ES-I3 (cell line): ENCODE measurements around the gene SLC28A3.

Experiments used
- H3K36me3 ChIP-seq: 2 replicates; pipeline ENCODE4 v1.6.1; 2013; ENCODE audit warnings: mild to moderate bottlenecking, low read length, control low read depth, moderate library complexity; ENCODE audit not compliant: insufficient read depth
- H3K4me1 ChIP-seq: 2 replicates; pipeline ENCODE4 v1.6.1; 2013; ENCODE audit warnings: mild to moderate bottlenecking, control low read depth, low read length; ENCODE audit not compliant: insufficient read depth
- H3K9ac ChIP-seq: 2 replicates; pipeline ENCODE4 v1.6.1; 2013; ENCODE audit warnings: low read depth, mild to moderate bottlenecking, low read length, moderate library complexity
- H3K9me3 ChIP-seq: 2 replicates; pipeline ENCODE4 v1.6.1; 2013; ENCODE audit warnings: mild to moderate bottlenecking, low read length, moderate library complexity; ENCODE audit not compliant: control insufficient read depth, insufficient read depth

SLC28A3 gene

DNA sequence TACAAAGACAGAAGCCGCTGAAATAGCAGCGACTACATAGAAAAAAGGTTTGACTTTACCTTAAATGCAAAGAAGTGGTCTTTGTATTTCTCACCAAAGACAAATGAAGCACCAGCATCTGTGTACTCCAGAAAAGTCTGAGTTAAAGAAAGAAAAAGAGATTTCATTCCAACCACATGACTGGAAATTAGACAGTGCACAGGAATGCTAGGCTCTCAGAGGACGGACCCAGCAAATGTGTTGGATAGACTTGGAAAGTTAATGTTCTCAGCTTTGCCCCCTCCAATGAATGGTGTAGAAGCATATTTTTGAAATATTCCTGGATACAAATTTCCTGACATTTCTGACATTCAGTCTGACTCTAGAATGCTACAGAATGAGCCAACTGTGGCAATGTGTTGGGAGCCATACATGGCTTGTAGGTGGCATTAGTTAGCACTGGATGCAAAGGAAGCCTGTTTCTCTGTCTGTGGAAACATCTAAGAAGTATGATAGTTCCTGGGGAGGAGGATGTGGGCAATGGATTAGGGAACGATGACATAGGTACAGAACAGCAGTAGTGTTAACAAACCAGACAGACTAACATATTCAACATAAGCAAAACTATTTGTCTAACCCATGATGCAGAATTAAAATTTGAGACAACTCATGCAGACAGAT, 43.3 kb downstream of the SLC28A3 start:
- H3K36me3 ChIP-seq: no peaks in the 10 kb centered on the region
- H3K4me1 ChIP-seq: peaks cover 21% of the 10 kb centered on the region; the same call in 1 of the 2 replicates
- no peak overlapping the region for H3K9ac ChIP-seq

DNA sequence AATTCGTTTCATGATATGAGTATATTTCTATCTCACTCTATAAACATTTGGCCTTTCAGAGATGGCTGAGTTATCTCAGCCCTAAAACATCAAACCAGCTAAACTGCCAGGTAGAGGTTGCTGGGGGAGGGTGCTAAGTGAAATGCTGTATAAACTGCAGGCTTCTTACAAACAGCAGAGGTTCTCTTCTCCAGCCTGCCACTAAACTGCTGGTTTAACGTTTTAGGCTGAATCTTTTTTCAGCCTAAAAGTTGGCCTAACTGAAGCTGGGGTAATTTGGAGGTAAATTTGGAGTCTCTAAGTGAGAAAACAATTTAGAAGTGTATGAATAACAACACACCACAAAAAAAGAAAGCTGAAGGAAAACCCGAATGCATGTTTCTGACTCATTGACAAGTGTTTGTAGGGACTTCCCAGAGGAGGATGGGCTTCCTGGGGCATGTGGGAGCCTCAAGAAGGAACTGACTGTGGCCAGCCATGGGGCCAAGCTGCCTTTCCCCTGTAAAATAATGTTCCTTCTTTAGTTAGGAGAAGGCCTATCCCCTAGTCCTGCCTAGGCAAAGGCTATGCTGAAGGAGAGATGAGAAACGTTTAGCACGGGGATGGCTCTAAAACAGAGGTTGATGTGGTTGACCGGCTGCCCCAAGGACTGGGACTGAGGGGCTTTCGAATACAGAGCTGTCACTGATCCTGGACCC, 44.3 kb downstream of the SLC28A3 start:
- Histone ChIP-seq H3K4me1 (peaks cover 21% of the 10 kb centered on the region; the same call in 1 of the 2 replicates), H3K9ac (no peak overlapping the region)

More for the DNA sequence above, 43.3 kb downstream of the SLC28A3 start:
- H3K9me3 ChIP-seq: no peaks in the 10 kb centered on the region

DNA sequence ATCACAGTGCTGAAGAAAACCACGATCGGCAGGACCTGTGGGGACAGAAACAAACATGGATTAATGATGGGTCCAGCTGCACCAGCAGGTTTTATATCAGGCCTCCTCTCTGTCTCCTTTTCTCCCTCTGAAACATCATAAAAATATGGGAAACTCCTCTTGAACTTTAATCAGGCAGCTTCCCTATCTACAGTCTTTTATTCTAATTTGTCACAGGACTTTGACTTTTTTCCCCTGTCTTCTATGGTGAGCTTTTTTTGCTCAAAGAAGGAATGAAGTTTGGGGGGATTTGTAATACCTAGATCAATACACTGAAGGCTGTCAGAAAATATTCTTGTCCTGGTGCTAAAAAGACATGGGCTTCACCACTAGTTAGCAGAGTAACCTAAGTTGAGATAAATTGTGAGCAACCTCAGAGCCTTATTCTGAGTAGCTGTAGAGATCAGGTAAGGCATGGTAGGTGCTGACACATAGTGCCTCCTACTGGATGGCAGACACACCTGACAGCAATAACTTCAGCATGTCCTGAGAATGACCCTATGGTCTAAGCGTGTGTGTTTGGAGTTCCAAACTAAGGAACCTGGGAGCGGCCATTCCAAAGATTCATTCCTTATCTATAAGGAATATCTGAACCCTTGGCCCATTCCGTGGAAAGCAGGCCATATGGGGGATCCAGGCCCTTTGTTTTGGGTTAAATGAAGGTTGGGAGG, 46.2 kb downstream of the SLC28A3 start:
- H3K9me3 ChIP-seq: no peaks in the 10 kb centered on the region
- H3K36me3 ChIP-seq: no peaks in the 10 kb centered on the region
- H3K9ac ChIP-seq: no peak overlapping the region
- H3K4me1 ChIP-seq: peaks cover 15% of the 10 kb centered on the region; the same call in 1 of the 2 replicates

More for the DNA sequence above, 44.3 kb downstream of the SLC28A3 start:
- H3K36me3 ChIP-seq: no peaks in the 10 kb centered on the region
- no peaks in the 10 kb centered on the region for H3K9me3 ChIP-seq

DNA sequence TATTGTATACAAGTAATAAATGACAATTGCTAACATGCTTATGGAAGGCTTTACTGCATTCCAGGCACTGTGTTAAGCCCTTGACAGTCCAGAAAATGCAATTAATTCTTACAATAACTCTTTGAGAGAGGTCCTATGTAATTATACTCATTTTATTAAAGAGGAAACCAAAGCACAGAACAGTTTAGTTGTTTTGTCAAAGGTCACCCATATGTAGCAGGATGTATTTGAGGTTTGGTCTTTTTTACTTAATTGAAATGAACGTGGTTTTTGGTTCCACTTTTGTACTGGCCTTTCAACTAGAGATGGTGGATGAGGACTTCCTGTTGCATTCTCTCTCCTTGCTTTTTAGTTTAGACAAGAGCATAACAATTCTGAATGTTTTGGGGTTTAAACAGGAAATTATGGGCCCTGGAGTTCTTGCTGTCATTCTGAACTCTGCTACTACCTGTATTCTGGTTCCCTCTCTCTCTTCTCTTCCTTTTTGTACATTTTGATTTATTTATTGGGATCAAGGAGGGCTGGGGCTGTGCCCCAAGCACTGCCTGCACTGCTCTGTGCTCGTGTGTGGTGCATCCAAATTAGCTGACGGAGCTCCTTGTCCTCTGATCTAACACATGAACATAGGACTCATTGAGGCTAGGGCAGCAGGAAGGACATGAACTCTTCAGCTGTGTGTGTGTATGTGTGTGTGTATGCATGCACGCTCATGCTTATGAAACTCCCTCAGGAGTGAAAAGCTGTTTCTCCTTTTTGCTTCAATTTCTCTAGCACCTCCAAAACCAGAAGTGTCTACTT, 47.4 kb downstream of the SLC28A3 start:
- Histone ChIP-seq H3K9me3 (no peaks in the 10 kb centered on the region), H3K4me1 (peaks cover 15% of the 10 kb centered on the region; the same call in 1 of the 2 replicates), H3K9ac (no peak overlapping the region), H3K36me3 (no peaks in the 10 kb centered on the region)

DNA sequence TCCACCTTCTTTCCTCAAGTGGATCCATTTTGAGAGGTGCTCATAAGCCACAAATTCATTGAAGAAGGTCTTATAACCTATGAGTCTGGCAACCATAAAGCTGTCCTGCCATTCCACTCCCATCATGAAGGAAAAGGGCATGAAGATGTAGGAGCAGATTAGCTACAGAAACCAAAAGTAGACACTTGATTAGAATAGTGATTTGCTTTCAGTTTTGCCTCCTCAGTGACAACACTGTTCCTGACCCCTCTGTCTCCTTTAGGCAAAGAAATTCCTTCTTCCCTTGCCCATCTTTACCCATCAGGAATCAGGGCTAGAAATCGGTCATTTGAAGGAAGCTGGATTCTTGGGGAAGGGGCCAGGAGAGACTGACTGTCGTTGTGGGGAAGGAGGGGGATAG, 55.2 kb downstream of the SLC28A3 start:
- H3K9me3 ChIP-seq: no peaks in the 10 kb centered on the region
- H3K4me1 ChIP-seq: no peaks in the 10 kb centered on the region
- H3K36me3 ChIP-seq: no peaks in the 10 kb centered on the region
- H3K9ac ChIP-seq: no peak overlapping the region

DNA sequence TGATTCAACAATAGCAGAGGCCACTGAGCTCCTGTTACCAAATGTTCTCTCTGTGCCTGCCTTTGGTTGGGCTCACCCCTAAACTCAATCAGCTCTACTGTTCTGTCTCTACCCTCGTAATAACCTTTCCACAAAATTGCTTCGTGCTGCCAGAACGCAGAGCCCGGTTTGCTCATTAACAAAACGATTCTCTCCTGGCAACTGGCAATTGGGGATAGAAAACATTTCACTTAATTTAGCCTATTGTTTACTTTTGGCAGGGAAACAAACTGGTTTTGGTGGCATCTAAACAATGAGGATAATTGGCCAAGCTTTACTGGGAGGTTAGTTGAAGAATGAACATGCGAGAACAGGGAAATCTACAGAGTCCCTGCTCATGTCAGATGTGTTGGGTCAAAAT, 56.6 kb downstream of the SLC28A3 start:
- H3K36me3 ChIP-seq: no peaks in the 10 kb centered on the region
- no peaks in the 10 kb centered on the region for H3K4me1 ChIP-seq
- H3K9me3 ChIP-seq: no peaks in the 10 kb centered on the region
- H3K9ac ChIP-seq: no peak overlapping the region

DNA sequence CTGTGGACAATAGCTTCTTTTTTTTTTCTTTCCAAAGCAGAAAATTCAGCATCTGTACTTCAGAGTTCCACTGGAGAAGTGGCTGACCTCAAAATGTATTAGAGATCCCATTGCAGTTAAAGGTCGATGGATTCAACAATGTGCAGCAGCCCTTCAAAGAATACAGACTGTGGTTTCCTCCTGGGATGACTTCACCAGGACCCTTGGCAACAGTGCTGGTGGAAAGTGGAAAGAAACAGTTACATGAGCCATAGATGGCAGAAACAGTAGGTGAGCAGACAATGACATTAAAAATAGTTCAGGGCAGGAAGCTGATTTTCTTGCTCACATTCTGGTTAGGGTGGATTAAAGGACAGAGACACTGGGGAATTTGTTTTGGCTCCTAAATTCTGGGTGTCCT, 62.4 kb downstream of the SLC28A3 start:
- no peaks in the 10 kb centered on the region for H3K9me3 ChIP-seq
- H3K36me3 ChIP-seq: no peaks in the 10 kb centered on the region
- no peak overlapping the region for H3K9ac ChIP-seq
- peaks cover 11% of the 10 kb centered on the region; the same call in 1 of the 2 replicates for H3K4me1 ChIP-seq

DNA sequence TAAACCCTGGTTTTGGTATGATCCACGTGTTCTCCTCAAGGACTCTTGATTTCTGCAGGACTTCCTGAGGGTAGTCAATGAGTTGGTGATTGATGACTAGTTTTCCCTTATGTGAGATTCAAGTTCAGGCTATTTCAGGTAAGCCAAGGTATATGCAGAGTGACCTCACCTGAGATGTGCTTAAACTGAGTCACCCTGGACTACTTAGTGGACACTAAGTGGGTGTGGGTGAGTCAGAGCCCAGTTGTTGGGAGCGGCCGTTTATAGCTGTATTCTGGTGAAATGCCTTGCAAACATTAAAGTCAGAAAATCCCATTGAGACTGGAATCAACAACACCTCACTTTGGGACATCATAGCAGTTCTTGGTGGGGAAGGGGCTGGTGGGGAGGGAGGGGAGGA, 62.9 kb downstream of the SLC28A3 start:
- no peaks in the 10 kb centered on the region for H3K36me3 ChIP-seq
- no peak overlapping the region for H3K9ac ChIP-seq
- H3K9me3 ChIP-seq: no peaks in the 10 kb centered on the region
- peaks cover 11% of the 10 kb centered on the region; the same call in 1 of the 2 replicates for H3K4me1 ChIP-seq

DNA sequence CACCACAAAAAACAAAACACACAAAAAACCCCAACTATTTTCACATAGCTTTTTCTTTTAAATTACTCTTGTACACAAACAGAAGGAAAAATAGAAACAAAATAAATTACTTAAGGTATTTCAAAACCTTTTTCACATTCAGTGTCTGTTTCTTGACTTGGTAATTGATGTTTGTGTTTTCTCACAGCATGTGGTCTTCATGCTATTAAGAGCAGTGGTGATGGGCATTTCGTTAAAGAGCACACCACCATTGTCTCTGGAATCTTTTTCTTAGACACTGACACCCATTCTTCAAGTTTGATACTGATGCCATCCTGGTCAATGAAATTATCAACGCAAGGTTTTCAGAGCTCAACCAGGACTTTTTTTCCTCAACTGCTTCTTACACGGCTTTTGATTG, 63.8 kb downstream of the SLC28A3 start:
- Histone ChIP-seq H3K9ac (no peak overlapping the region), H3K9me3 (no peaks in the 10 kb centered on the region), H3K4me1 (peaks cover 11% of the 10 kb centered on the region; the same call in 1 of the 2 replicates), H3K36me3 (no peaks in the 10 kb centered on the region)

DNA sequence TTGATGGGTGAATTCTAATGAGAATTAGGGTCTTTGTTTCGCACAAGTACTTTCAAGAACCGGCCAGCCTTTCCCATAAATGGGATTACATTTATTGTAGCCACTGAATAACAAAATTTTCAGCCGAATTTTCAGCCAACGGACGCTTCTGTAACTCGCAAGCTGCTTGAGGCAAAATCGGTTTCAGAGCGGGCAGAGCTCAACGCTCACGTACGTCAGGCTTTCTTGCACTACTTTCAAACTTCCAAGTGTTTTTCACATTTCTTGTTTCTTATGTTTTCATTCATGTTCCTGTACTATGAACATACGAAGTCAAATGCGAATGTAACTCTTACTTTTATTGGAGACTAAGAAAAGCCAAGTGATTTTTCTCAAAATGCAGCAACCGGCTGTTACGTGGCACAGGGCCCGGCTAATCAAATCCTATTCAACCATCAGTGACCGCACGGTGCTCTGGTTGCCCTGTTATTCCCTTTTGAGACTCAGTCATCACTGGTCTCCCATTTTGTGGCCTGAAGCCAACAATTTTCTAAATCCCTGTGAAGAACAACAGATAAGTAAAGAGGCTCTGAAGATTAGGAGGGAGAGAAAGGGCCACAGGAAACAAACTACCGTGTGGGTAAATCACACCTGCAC, 68.5 kb downstream of the SLC28A3 start:
- Histone ChIP-seq H3K9ac (peak overlapping the region; percentile 66; the same call in 1 of the 2 replicates), H3K4me1 (peaks cover 11% of the 10 kb centered on the region), H3K9me3 (no peaks in the 10 kb centered on the region), H3K36me3 (no peaks in the 10 kb centered on the region)

DNA sequence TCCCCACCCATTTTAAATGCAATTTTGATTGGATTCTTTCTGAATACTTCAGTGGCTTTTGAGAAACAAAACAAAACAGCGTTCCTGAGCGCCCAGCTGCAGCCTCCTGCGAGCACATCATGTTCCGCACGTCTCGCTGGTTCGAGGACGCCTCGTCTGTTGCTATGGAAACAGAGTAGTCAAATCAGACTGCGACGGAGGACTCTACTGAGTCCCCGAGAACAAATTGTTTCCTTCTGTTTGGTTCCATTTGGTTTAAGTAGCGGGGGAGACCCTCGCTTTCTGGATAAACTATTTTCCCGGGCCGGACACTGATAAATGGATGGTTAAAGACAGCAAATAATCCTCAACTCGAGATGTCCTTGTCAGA, 69.0 kb downstream of the SLC28A3 start:
- no peaks in the 10 kb centered on the region for H3K36me3 ChIP-seq
- H3K9ac ChIP-seq: peak overlapping the region; percentile 66; the same call in 1 of the 2 replicates
- H3K4me1 ChIP-seq: peaks cover 6% of the 10 kb centered on the region
- H3K9me3 ChIP-seq: no peaks in the 10 kb centered on the region

DNA sequence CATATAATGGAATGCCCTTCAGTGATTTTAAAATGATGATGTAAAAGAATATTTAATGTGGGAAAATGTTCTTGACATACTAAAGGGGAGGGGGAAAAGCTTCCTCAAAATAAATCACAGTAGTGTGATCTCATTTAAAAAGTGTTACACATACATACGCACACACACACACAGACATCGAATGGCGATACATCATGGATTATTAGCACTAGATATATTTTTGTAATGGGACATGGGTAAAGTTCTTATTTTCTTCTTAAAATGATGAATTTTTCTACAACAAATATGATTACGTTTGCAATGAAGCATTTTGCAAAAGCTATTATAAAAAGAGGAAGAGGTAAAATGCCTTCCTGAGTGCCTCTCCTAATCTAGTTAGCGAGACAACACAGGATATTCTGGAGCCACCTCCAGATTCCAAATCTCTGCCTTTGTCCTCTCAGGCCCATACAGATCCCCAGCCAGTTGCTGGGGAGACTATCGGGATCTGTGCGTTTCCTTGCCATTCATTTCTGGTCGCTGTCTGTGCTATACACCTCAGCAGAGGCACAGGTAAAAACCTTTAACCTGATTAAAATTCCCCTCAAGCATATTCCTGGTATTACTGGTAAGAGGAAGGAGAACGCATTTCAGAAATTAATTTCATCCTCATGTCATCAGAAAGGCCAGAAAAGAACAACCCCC, 69.6 kb downstream of the SLC28A3 start:
- no peaks in the 10 kb centered on the region for H3K9me3 ChIP-seq
- no peaks in the 10 kb centered on the region for H3K36me3 ChIP-seq
- H3K4me1 ChIP-seq: peaks cover 3% of the 10 kb centered on the region; the same call in 1 of the 2 replicates
- H3K9ac ChIP-seq: peak overlapping the region; percentile 66; the same call in 1 of the 2 replicates

DNA sequence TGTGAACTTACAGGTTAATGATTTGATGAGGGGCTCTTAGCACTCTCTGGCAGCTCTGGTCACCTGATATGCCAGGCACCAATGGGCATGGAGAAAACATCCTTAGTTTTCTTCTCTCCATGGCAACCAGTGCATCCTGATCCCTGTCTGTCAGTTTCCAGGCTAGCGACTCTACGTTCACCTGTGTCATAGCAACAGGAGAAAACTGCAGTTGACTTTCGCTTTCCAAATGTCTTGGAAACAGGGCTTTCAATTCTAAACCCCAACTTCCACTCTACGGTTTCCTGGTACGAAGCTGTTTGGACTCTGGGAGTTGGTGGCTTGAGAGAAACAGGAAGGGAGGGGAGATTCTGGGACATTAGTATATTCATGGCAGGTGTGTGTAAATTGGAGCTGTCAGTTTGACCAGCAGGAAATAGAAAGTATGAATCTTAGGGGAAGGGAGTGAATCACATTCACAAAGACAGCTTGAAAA, 74.4 kb downstream of the SLC28A3 start:
- no peaks in the 10 kb centered on the region for H3K36me3 ChIP-seq
- peaks cover under 1% of the 10 kb centered on the region; the same call in 1 of the 2 replicates for H3K4me1 ChIP-seq
- H3K9ac ChIP-seq: no peak overlapping the region
- H3K9me3 ChIP-seq: no peaks in the 10 kb centered on the region
